ENCODE measurements around the gene RANBP17.
"Not testable (repeated sequence)": the region's sequence is repeated elsewhere in the genome, so short reads cannot be mapped to it uniquely, and the experiment has no call there.

The RANBP17 gene

GRCh38 chr5:170907758-170908157 is 45.9 kb downstream of the RANBP17 start:
- Histone ChIP-seq H3K9me3 (ENCODE audit: control insufficient read depth, insufficient read depth, low read length) (no peaks in the 10 kb centered on the region), H3K27me3 (ENCODE audit: control insufficient read depth, insufficient read depth, low read length) (no peaks in the 10 kb centered on the region), H3K4me3 (ENCODE audit: low read depth, low read length) (no peak overlapping the region), H3K4me1 (ENCODE audit: control insufficient read depth, insufficient read depth, low read length) (no peaks in the 10 kb centered on the region), H3K9ac (ENCODE audit: low read depth, low read length) (no peak overlapping the region), H3K36me3 (ENCODE audit: control insufficient read depth, insufficient read depth, low read length) (no peaks in the 10 kb centered on the region)

- Histone ChIP-seq H3K36me3 (ENCODE audit: control insufficient read depth, insufficient read depth, low read length) (no peaks in the 10 kb centered on the region), H3K4me3 (ENCODE audit: low read depth, low read length) (no peak overlapping the region), H3K4me1 (ENCODE audit: control insufficient read depth, insufficient read depth, low read length) (no peaks in the 10 kb centered on the region), H3K27me3 (ENCODE audit: control insufficient read depth, insufficient read depth, low read length) (no peaks in the 10 kb centered on the region), H3K9ac (ENCODE audit: low read depth, low read length) (no peak overlapping the region), H3K9me3 (ENCODE audit: control insufficient read depth, insufficient read depth, low read length) (no peaks in the 10 kb centered on the region)
Measured at GRCh38 chr5:170913573-170913972, 51.8 kb downstream of the RANBP17 start.

GRCh38 chr5:170917113-170917512 is 55.3 kb downstream of the RANBP17 start:
- no peaks in the 10 kb centered on the region for H3K9me3 ChIP-seq (ENCODE audit: control insufficient read depth, insufficient read depth, low read length)
- H3K36me3 ChIP-seq (ENCODE audit: control insufficient read depth, insufficient read depth, low read length), result no peaks in the 10 kb centered on the region
- H3K9ac ChIP-seq (ENCODE audit: low read depth, low read length), result no peak overlapping the region
- H3K4me1 ChIP-seq (ENCODE audit: control insufficient read depth, insufficient read depth, low read length), result peaks cover 2% of the 10 kb centered on the region
- H3K27me3 ChIP-seq (ENCODE audit: control insufficient read depth, insufficient read depth, low read length), result no peaks in the 10 kb centered on the region
- no peak overlapping the region for H3K4me3 ChIP-seq (ENCODE audit: low read depth, low read length)

- H3K36me3 ChIP-seq (ENCODE audit: control insufficient read depth, insufficient read depth, low read length), result no peaks in the 10 kb centered on the region
- H3K9ac ChIP-seq (ENCODE audit: low read depth, low read length), result no peak overlapping the region
- H3K4me1 ChIP-seq (ENCODE audit: control insufficient read depth, insufficient read depth, low read length), result peaks cover 6% of the 10 kb centered on the region
- H3K27me3 ChIP-seq (ENCODE audit: control insufficient read depth, insufficient read depth, low read length), result no peaks in the 10 kb centered on the region
- no peaks in the 10 kb centered on the region for H3K9me3 ChIP-seq (ENCODE audit: control insufficient read depth, insufficient read depth, low read length)
- no peak overlapping the region for H3K4me3 ChIP-seq (ENCODE audit: low read depth, low read length)
Measured at GRCh38 chr5:170920196-170920595, 58.4 kb downstream of the RANBP17 start.

GRCh38 chr5:170922331-170922730 is 60.5 kb downstream of the RANBP17 start:
- not testable (repeated sequence) for H3K4me1 ChIP-seq (ENCODE audit: control insufficient read depth, insufficient read depth, low read length); H3K36me3 ChIP-seq (ENCODE audit: control insufficient read depth, insufficient read depth, low read length); H3K9me3 ChIP-seq (ENCODE audit: control insufficient read depth, insufficient read depth, low read length); H3K9ac ChIP-seq (ENCODE audit: low read depth, low read length); H3K27me3 ChIP-seq (ENCODE audit: control insufficient read depth, insufficient read depth, low read length)
- peak overlapping the region; percentile 26 for H3K4me3 ChIP-seq (ENCODE audit: low read depth, low read length)

GRCh38 chr5:170923910-170924620 is 62.2 kb downstream of the RANBP17 start:
- Histone ChIP-seq H3K36me3 (ENCODE audit: control insufficient read depth, insufficient read depth, low read length) (no peaks in the 10 kb centered on the region), H3K27me3 (ENCODE audit: control insufficient read depth, insufficient read depth, low read length) (no peaks in the 10 kb centered on the region), H3K4me3 (ENCODE audit: low read depth, low read length) (no peak overlapping the region), H3K4me1 (ENCODE audit: control insufficient read depth, insufficient read depth, low read length) (peaks cover 6% of the 10 kb centered on the region), H3K9me3 (ENCODE audit: control insufficient read depth, insufficient read depth, low read length) (no peaks in the 10 kb centered on the region), H3K9ac (ENCODE audit: low read depth, low read length) (no peak overlapping the region)

- H3K4me3 ChIP-seq (ENCODE audit: low read depth, low read length); H3K9ac ChIP-seq (ENCODE audit: low read depth, low read length); H3K36me3 ChIP-seq (ENCODE audit: control insufficient read depth, insufficient read depth, low read length); H3K4me1 ChIP-seq (ENCODE audit: control insufficient read depth, insufficient read depth, low read length); H3K9me3 ChIP-seq (ENCODE audit: control insufficient read depth, insufficient read depth, low read length); H3K27me3 ChIP-seq (ENCODE audit: control insufficient read depth, insufficient read depth, low read length): not testable (repeated sequence)
Measured at GRCh38 chr5:170935534-170936218, 73.9 kb downstream of the RANBP17 start.

GRCh38 chr5:170937072-170937471 is 75.3 kb downstream of the RANBP17 start:
- H3K4me1 ChIP-seq (ENCODE audit: control insufficient read depth, insufficient read depth, low read length), result peaks cover 3% of the 10 kb centered on the region
- peaks cover 3% of the 10 kb centered on the region for H3K36me3 ChIP-seq (ENCODE audit: control insufficient read depth, insufficient read depth, low read length)
- H3K9ac ChIP-seq (ENCODE audit: low read depth, low read length), result no peak overlapping the region
- no peaks in the 10 kb centered on the region for H3K27me3 ChIP-seq (ENCODE audit: control insufficient read depth, insufficient read depth, low read length)
- no peak overlapping the region for H3K4me3 ChIP-seq (ENCODE audit: low read depth, low read length)
- H3K9me3 ChIP-seq (ENCODE audit: control insufficient read depth, insufficient read depth, low read length), result no peaks in the 10 kb centered on the region

- Histone ChIP-seq H3K4me1 (ENCODE audit: control insufficient read depth, insufficient read depth, low read length) (peaks cover 3% of the 10 kb centered on the region), H3K36me3 (ENCODE audit: control insufficient read depth, insufficient read depth, low read length) (peaks cover 3% of the 10 kb centered on the region), H3K9ac (ENCODE audit: low read depth, low read length) (no peak overlapping the region), H3K27me3 (ENCODE audit: control insufficient read depth, insufficient read depth, low read length) (no peaks in the 10 kb centered on the region), H3K9me3 (ENCODE audit: control insufficient read depth, insufficient read depth, low read length) (no peaks in the 10 kb centered on the region), H3K4me3 (ENCODE audit: low read depth, low read length) (no peak overlapping the region)
Measured at GRCh38 chr5:170937914-170938313, 76.1 kb downstream of the RANBP17 start.

GRCh38 chr5:170939178-170939577 is 77.4 kb downstream of the RANBP17 start:
- Histone ChIP-seq H3K4me1 (ENCODE audit: control insufficient read depth, insufficient read depth, low read length) (peaks cover 3% of the 10 kb centered on the region), H3K36me3 (ENCODE audit: control insufficient read depth, insufficient read depth, low read length) (peaks cover 3% of the 10 kb centered on the region), H3K27me3 (ENCODE audit: control insufficient read depth, insufficient read depth, low read length) (no peaks in the 10 kb centered on the region), H3K4me3 (ENCODE audit: low read depth, low read length) (no peak overlapping the region), H3K9ac (ENCODE audit: low read depth, low read length) (no peak overlapping the region), H3K9me3 (ENCODE audit: control insufficient read depth, insufficient read depth, low read length) (no peaks in the 10 kb centered on the region)

GRCh38 chr5:170941788-170942187 is 80.0 kb downstream of the RANBP17 start:
- no peaks in the 10 kb centered on the region for H3K4me1 ChIP-seq (ENCODE audit: control insufficient read depth, insufficient read depth, low read length)
- no peaks in the 10 kb centered on the region for H3K9me3 ChIP-seq (ENCODE audit: control insufficient read depth, insufficient read depth, low read length)
- no peaks in the 10 kb centered on the region for H3K36me3 ChIP-seq (ENCODE audit: control insufficient read depth, insufficient read depth, low read length)
- no peak overlapping the region for H3K9ac ChIP-seq (ENCODE audit: low read depth, low read length)
- no peaks in the 10 kb centered on the region for H3K27me3 ChIP-seq (ENCODE audit: control insufficient read depth, insufficient read depth, low read length)
- H3K4me3 ChIP-seq (ENCODE audit: low read depth, low read length), result no peak overlapping the region

- no peak overlapping the region for H3K9ac ChIP-seq (ENCODE audit: low read depth, low read length)
- H3K9me3 ChIP-seq (ENCODE audit: control insufficient read depth, insufficient read depth, low read length), result no peaks in the 10 kb centered on the region
- H3K36me3 ChIP-seq (ENCODE audit: control insufficient read depth, insufficient read depth, low read length), result no peaks in the 10 kb centered on the region
- H3K4me1 ChIP-seq (ENCODE audit: control insufficient read depth, insufficient read depth, low read length), result no peaks in the 10 kb centered on the region
- H3K4me3 ChIP-seq (ENCODE audit: low read depth, low read length), result no peak overlapping the region
- no peaks in the 10 kb centered on the region for H3K27me3 ChIP-seq (ENCODE audit: control insufficient read depth, insufficient read depth, low read length)
Measured at GRCh38 chr5:170945275-170945674, 83.5 kb downstream of the RANBP17 start.
